ENCODE data around the gene PLD1. TPM values are rescaled to one million over a fixed set of nuclear protein-coding genes. Genes with fewer than 3 reads are reported as not detected.

Gene PLD1
- total and polyA plus RNA-seq, 10 of the 15 experiments (the other 5 are each of a cell fraction or from before 2014, with no cell fraction given) = 2.9 to 108 (median 3.6) TPM

GRCh38 chr3:171700653-171701052 is 109.6 kb downstream of the PLD1 start (continued):
- TF ChIP-seq EP300 (IDR thresholded peaks at IDR 0.05; ENCODE audit: borderline replicate concordance in 1 of 2, control insufficient read depth in 1 of 2, low read depth in 2 of 2, low read length in 2 of 2) (no peak), ZNF24 (IDR thresholded peaks at IDR 0.05) (no peak), SMAD1 (IDR thresholded peaks at IDR 0.05; ENCODE audit: low read depth, partially characterized antibody) (no peak), IRF5 (IDR thresholded peaks at IDR 0.05; ENCODE audit: borderline replicate concordance) (no peak), IRF4 (IDR thresholded peaks at IDR 0.05; ENCODE audit: low read depth, low read length) (no peak), ATF3 (IDR thresholded peaks at IDR 0.05; ENCODE audit: borderline replicate concordance, extremely low read depth, low read depth, low read length) (no peak), ESRRA (IDR thresholded peaks at IDR 0.05; ENCODE audit: low read length) (no peak), CBFB (IDR thresholded peaks at IDR 0.05; ENCODE audit: low read depth) (no peak)

- Histone ChIP-seq H3K4me3 (no peak overlapping the region), H3K79me2 (ENCODE audit: control insufficient read depth, insufficient read depth, low read length) (no peaks in the 10 kb centered on the region), H3K9ac (ENCODE audit: control insufficient read depth, insufficient read depth, low read length) (no peak overlapping the region), H3K27me3 (replicated peaks in 1 of 2; ENCODE audit: control insufficient read depth in 2 of 2, insufficient read depth in 2 of 2, low read length in 1 of 2) (no peaks in the 10 kb centered on the region; a peak in 1 of 4 replicates), H3K4me2 (ENCODE audit: control insufficient read depth, insufficient read depth) (no peak overlapping the region), H2AFZ (ENCODE audit: control insufficient read depth, low read depth, low read length) (no peak overlapping the region), H3K36me3 (ENCODE audit: control insufficient read depth in 2 of 2, insufficient read depth in 2 of 2, low read length in 1 of 2) (no peaks in the 10 kb centered on the region), H3K4me1 (ENCODE audit: control insufficient read depth, insufficient read depth, low read length) (no peaks in the 10 kb centered on the region), H3K9me3 (replicated peaks; ENCODE audit: control insufficient read depth, insufficient read depth, low read length) (no peaks in the 10 kb centered on the region; the same call in 1 of the 3 replicates), H4K20me1 (ENCODE audit: control insufficient read depth, insufficient read depth) (no peaks in the 10 kb centered on the region), H3K27ac (ENCODE audit: control insufficient read depth, insufficient read depth) (no peak overlapping the region)
- SMC1A ChIA-PET (ENCODE audit: uncharacterized antibody, unreplicated experiment) = interaction anchor here (0.8 to 2.5 kb wide), 6 partner anchors 9 to 132 kb away, joined by 3 to 14 read pairs (median 4); no protein-coding TSS in a partner anchor
- WGBS (ENCODE audit: insufficient coverage, insufficient replicate concordance, low lambda C conversion rate, missing lambda C conversion rate) = 36% methylated on average over 2 of the region's 2 CpGs
- no peak for DNase-seq (ENCODE audit: low read depth, low spot score)
- POLR2A ChIA-PET = no interaction called here
- no peak for ATAC-seq
- in situ Hi-C loops (cut with MboI) = no loop called here
- CTCF ChIA-PET = interaction anchor here (1.0 to 5.4 kb wide), 5 partner anchors 9 to 134 kb away, joined by 3 to 37 read pairs (median 4); no protein-coding TSS in a partner anchor
- no TSS peak for BruUV-seq (replicated peaks)
- RAD21 ChIA-PET (ENCODE audit: unreplicated experiment) = interaction anchor here (1.9 to 2.4 kb wide), 2 partner anchors 72 to 134 kb away, joined by 5 to 11 read pairs; no protein-coding TSS in a partner anchor
- FAIRE-seq = no peak
- intact Hi-C loops (cut with micrococcal nuclease; ENCODE audit: unreplicated experiment) = loop anchor here (5.0 kb wide), 2 partner anchors 72 to 132 kb away; no protein-coding TSS in a partner anchor
- TF ChIP-seq NRF1 (conservative IDR thresholded peaks at IDR 0.05; ENCODE audit: low read depth, low read length) (no peak), ATF2 (IDR thresholded peaks at IDR 0.05; ENCODE audit: low read length) (no peak), ZNF384 (IDR thresholded peaks at IDR 0.05; ENCODE audit: borderline replicate concordance, low read depth, low read length) (no peak), ESRRA (IDR thresholded peaks at IDR 0.05; ENCODE audit: low read length) (no peak), SMARCA5 (IDR thresholded peaks at IDR 0.05) (no peak), ETV6 (conservative IDR thresholded peaks at IDR 0.05 in 1 of 2, IDR thresholded peaks at IDR 0.05 in 1 of 2; ENCODE audit: borderline replicate concordance in 1 of 2, low read depth in 1 of 2) (no peak), TCF12 (IDR thresholded peaks at IDR 0.05; ENCODE audit: low read depth, low read length) (no peak), SIX5 (IDR thresholded peaks at IDR 0.05; ENCODE audit: low read depth, low read length, severe bottlenecking) (no peak), E2F8 (IDR thresholded peaks at IDR 0.05; ENCODE audit: low read depth, partially characterized antibody) (no peak), NFYA (IDR thresholded peaks at IDR 0.05; ENCODE audit: borderline replicate concordance, low read depth, low read length) (no peak)
Measured at GRCh38 chr3:171700157-171700556, 110.1 kb downstream of the PLD1 start.

Data from GM12878 (cell line).